Left renal cortex interstitium (tissue), 4 donors: ENCODE data around the gene NPY2R. TPM values are rescaled to one million over a fixed set of nuclear protein-coding genes. Genes with fewer than 3 reads are reported as not detected.

Experiments used
- DNase-seq, 4 donors: peaks; one replicate each; pipeline ENCODE4 v3.0.0-alpha.2; 2013; ENCODE audit warnings: low read depth in 4 of 4, low spot score in 2 of 4, missing footprints in 1 of 4
- polyA plus RNA-seq, 4 donors: library from polyadenylated mRNA; unstranded; fragments of 120-200 nt; gene quantifications; one replicate each; pipeline ENCODE4 v1.2.1, GENCODE V29; 2013; ENCODE audit not compliant: insufficient read length in 4 of 4

The NPY2R gene
- polyA plus RNA-seq, 4 donors: 0.33 to 0.75 (median 0.51) TPM

DNA sequence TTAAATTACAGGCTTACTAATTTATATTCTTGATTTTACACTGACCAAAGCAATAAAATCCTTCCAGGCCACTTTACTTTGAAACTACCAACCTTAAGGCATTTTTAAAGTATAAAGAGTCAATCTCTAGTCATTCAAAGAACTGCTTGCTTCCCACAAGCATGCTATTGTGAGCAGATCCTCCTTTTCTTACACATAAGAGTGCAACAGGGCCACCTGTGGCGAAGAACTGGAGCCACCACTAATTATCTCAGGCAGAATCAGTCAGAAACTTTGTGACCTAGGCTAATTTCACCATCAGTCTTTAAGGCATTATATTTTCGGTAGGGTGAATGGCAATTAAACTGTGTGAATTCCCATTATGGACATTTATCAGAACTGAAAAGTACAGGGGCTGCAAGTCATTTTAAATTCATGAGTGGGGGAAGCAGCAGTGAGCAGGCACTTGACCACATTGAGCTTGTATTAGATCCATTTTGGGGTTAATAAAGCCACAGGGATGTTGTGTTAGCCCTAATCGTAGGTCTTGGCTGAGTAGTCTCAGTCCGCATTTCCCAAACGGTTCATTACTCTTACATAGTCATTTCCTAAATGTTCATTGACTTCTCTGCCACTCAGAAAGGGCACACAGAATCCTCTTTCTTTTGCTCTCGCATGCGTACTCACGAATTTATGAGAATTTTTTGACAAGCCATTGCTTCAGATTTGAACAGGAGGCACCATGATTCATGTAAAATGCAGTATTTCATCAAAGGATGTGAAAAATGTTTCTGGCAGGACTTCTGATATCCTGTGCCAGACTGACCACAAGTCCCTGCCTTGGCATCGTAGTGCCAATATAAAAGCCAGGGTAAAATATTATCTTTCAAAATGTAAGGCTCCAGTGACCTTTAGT is 39.8 kb downstream of the NPY2R start:
- DNase-seq: no peak

- no peak for DNase-seq
Observed at GRCh38 chr4:155249016-155249566, 40.7 kb downstream of the NPY2R start.

GRCh38 chr4:155252327-155252726 is 43.9 kb downstream of the NPY2R start:
- no peak for DNase-seq

DNA sequence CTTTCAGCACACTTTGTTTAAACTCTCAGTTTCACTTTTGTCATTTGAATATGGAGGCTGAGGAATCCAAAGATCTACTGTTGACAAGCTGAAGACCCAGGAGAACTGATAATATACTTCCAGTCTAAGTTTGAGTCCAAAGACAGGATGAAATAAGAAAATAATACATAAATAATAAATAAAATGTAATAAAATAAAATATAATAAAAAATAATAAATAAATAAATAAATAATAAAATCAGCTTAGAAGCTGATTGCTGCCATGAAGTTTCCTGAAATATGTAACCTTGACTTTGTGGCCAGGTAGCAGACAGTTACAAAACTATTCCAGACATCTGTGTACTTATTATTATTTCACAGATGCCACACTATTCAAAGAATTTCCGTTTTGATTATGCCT is 55.0 kb downstream of the NPY2R start:
- no peak for DNase-seq

- DNase-seq: no peak
Observed at GRCh38 chr4:155265113-155265512, 56.7 kb downstream of the NPY2R start.

Other genes starting within 250 kb of the NPY2R start
- 10 to 100 TPM; 30.3 to 32.8 (median 31.2) TPM for gene MAP9, start 168.3 kb downstream of the NPY2R start, polyA plus RNA-seq